DOHH2 (cell line): Measurements from ENCODE around the gene KCNQ1.

Source experiments
- H3F3A ChIP-seq: fragments of 200-600 bp; sonication (generic), shearing (Covaris generic); 2 replicates; pipeline ENCODE4 v1.6.0; 2016; ENCODE audit warnings: antibody characterized with exemption, mild to moderate bottlenecking; ENCODE audit not compliant: control insufficient read depth, insufficient read depth
- H3K27ac ChIP-seq: fragments of 200-600 bp; sonication (generic); 2 replicates; pipeline ENCODE4 v1.5.1; 2014; ENCODE audit warnings: low read depth, mild to moderate bottlenecking, low read length, moderate library complexity
- H3K27me3 ChIP-seq: fragments of 200-600 bp; sonication (generic); 2 replicates; pipeline ENCODE4 v1.6.1; 2014; ENCODE audit warnings: mild to moderate bottlenecking, low read length, mixed read lengths; ENCODE audit not compliant: control insufficient read depth
- H3K36me3 ChIP-seq: fragments of 200-600 bp; sonication (generic); 2 replicates; pipeline ENCODE4 v1.6.1; 2014; ENCODE audit warnings: mild to moderate bottlenecking, low read length, moderate library complexity, mixed read lengths; ENCODE audit not compliant: control insufficient read depth
- H3K4me1 ChIP-seq: fragments of 200-600 bp; sonication (generic); 2 replicates; pipeline ENCODE4 v1.6.1; 2014; ENCODE audit warnings: mild to moderate bottlenecking, low read length, mixed read lengths; ENCODE audit not compliant: control insufficient read depth
- H3K4me2 ChIP-seq: fragments of 200-600 bp; sonication (generic); 2 replicates; pipeline ENCODE4 v1.6.0; 2014; ENCODE audit warnings: mild to moderate bottlenecking, low read length, moderate library complexity
- H3K4me3 ChIP-seq: fragments of 200-600 bp; sonication (generic); 2 replicates; pipeline ENCODE4 v1.5.1; 2014; ENCODE audit warnings: mild to moderate bottlenecking, low read length, mixed read lengths
- H3K79me2 ChIP-seq: fragments of 200-600 bp; sonication (generic); 2 replicates; pipeline ENCODE4 v1.6.1; 2014; ENCODE audit warnings: mild to moderate bottlenecking, low read length, mixed read lengths; ENCODE audit not compliant: control insufficient read depth
- H3K9me2 ChIP-seq: fragments of 200-600 bp; sonication (generic); replicated peaks from 2 replicates; pipeline ENCODE4 v1.6.1; 2014; ENCODE audit warnings: mild to moderate bottlenecking, low read length, mixed read lengths; ENCODE audit not compliant: control insufficient read depth
- H3K9me3 ChIP-seq: fragments of 200-600 bp; sonication (generic); 2 replicates; pipeline ENCODE4 v1.6.1; 2014; ENCODE audit warnings: antibody characterized with exemption, low read length, mixed read lengths; ENCODE audit not compliant: control insufficient read depth, insufficient read depth
- H4K20me1 ChIP-seq: fragments of 200-600 bp; sonication (generic); 2 replicates; pipeline ENCODE4 v1.6.0; 2014; ENCODE audit warnings: low read depth, mild to moderate bottlenecking, antibody characterized with exemption, low read length, moderate library complexity; ENCODE audit not compliant: control insufficient read depth, insufficient read depth
- EZH2phosphoT487 ChIP-seq: fragments of 200-600 bp; sonication (generic); IDR thresholded peaks from 2 replicates; pipeline ENCODE4 v1.6.1; 2017; ENCODE audit warnings: borderline replicate concordance, mild to moderate bottlenecking, antibody characterized with exemption, low read length, moderate library complexity, mixed read lengths
- TF ChIP-seq, protein P1 (sequence below): fragments of 200-600 bp; sonication (generic); IDR thresholded peaks from one replicate; pipeline ENCODE4 v1.5.1; 2014; ENCODE audit warnings: antibody characterized with exemption, mild to moderate bottlenecking, low read depth, low read length; ENCODE audit not compliant: poor library complexity, severe bottlenecking

KCNQ1 gene

DNA sequence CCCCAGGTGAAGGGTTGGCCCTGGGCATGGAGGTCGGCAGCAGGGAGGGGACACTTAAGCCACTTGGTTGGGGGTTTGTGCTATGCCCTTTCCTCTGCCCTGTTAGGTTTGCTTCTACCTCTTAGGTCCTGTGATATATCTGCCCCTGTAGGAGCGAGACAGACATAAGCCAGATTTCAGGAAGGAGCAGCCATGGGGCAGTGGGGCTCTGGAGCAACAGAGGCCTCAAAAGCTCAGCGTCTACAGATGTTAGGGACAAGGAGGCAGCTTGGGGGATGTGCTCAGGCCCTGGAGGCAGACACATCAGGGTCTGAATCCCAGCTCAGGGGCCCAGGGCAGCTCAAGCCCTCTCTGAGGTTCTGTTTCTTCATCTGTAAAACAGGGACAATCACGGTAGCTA is 282.2 kb downstream of the KCNQ1 start:
- Histone ChIP-seq H3K4me3 (no peak overlapping the region), H3K9me3 (no peaks in the 10 kb centered on the region), H3K4me2 (no peak overlapping the region), H3K9me2 (no peaks in the 10 kb centered on the region), H3K79me2 (no peaks in the 10 kb centered on the region), H3K36me3 (no peaks in the 10 kb centered on the region), H3K27me3 (no peaks in the 10 kb centered on the region), H3F3A (no peaks in the 10 kb centered on the region), H4K20me1 (no peaks in the 10 kb centered on the region), H3K27ac (no peak overlapping the region), H3K4me1 (no peaks in the 10 kb centered on the region)
- no peak for TF ChIP-seq EZH2phosphoT487
- TF ChIP-seq, protein P1, sequence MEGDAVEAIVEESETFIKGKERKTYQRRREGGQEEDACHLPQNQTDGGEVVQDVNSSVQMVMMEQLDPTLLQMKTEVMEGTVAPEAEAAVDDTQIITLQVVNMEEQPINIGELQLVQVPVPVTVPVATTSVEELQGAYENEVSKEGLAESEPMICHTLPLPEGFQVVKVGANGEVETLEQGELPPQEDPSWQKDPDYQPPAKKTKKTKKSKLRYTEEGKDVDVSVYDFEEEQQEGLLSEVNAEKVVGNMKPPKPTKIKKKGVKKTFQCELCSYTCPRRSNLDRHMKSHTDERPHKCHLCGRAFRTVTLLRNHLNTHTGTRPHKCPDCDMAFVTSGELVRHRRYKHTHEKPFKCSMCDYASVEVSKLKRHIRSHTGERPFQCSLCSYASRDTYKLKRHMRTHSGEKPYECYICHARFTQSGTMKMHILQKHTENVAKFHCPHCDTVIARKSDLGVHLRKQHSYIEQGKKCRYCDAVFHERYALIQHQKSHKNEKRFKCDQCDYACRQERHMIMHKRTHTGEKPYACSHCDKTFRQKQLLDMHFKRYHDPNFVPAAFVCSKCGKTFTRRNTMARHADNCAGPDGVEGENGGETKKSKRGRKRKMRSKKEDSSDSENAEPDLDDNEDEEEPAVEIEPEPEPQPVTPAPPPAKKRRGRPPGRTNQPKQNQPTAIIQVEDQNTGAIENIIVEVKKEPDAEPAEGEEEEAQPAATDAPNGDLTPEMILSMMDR = no peak

DNA sequence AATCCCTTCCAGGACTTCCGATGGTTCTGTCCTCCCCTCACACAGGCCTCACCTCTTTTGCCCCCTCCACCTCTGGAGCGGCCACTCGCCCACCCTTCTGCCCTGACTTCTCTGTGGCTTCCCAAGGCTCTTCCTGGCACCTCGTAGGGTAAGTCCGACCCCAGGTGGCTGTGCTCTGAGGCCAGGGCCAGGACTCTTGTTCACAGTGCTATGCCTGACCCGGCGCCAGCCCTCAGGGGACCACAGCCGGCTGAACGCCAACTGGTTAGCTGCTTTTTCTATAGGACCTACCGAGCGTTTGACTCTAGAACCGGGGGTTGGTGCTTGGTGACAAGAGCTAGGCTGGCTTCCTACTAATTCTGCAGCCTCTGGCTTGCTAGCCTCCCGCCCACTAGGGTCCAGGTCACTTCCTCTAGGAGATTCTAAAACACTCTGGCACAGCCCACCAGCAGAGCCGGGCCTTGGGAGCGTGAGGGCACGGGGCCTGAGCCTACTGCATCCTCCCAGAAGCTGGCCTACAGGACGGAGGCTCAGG is 283.4 kb downstream of the KCNQ1 start:
- no peaks in the 10 kb centered on the region for H4K20me1 ChIP-seq
- no peak overlapping the region for H3K4me2 ChIP-seq
- no peaks in the 10 kb centered on the region for H3F3A ChIP-seq
- TF ChIP-seq, protein P1 = no peak
- TF ChIP-seq EZH2phosphoT487 = no peak
- H3K27ac ChIP-seq = no peak overlapping the region
- no peaks in the 10 kb centered on the region for H3K9me2 ChIP-seq
- H3K9me3 ChIP-seq = no peaks in the 10 kb centered on the region
- no peaks in the 10 kb centered on the region for H3K36me3 ChIP-seq
- no peaks in the 10 kb centered on the region for H3K4me1 ChIP-seq
- no peaks in the 10 kb centered on the region for H3K27me3 ChIP-seq
- no peak overlapping the region for H3K4me3 ChIP-seq
- H3K79me2 ChIP-seq = no peaks in the 10 kb centered on the region

GRCh38 chr11:2728663-2729332 is 284.0 kb downstream of the KCNQ1 start:
- TF ChIP-seq EZH2phosphoT487 = no peak
- TF ChIP-seq, protein P1 = no peak
- Histone ChIP-seq H3K36me3 (no peaks in the 10 kb centered on the region), H3K4me1 (no peaks in the 10 kb centered on the region), H4K20me1 (no peaks in the 10 kb centered on the region), H3K9me2 (no peaks in the 10 kb centered on the region), H3K9me3 (no peaks in the 10 kb centered on the region), H3K4me2 (no peak overlapping the region), H3K27me3 (no peaks in the 10 kb centered on the region), H3F3A (no peaks in the 10 kb centered on the region), H3K4me3 (no peak overlapping the region), H3K27ac (no peak overlapping the region), H3K79me2 (no peaks in the 10 kb centered on the region)
